ENCODE measurements around the gene ZNF311.

- no peak for TF ChIP-seq TOX (CRISPR knock-in tag; IDR thresholded peaks at IDR 0.05; ENCODE audit: borderline replicate concordance)
- no peak for TF ChIP-seq ZC3H10 (CRISPR knock-in tag; IDR thresholded peaks at IDR 0.05)
- no peak for TF ChIP-seq ESRRG (CRISPR knock-in tag; IDR thresholded peaks at IDR 0.05)
- TF ChIP-seq RARB (CRISPR knock-in tag; IDR thresholded peaks at IDR 0.05): no peak
These were observed 19.5 kb downstream of the ZNF311 start for GRCh38 chr6:28985462-28986164.

All from SK-N-SH treated with all-trans-retinoic acid at 6 μM for 48 hours (cell line).